DND-41 (cell line): ENCODE measurements around the gene VWA2.

Experiments
- ATAC-seq: fragments of 200-7000 bp; cut with Tn5 transposase; 3 replicates; pipeline ENCODE4 v1.9.1; 2021; ENCODE audit warnings: low read depth; ENCODE audit not compliant: insufficient read depth
- DNase-seq: peaks from one replicate; pipeline ENCODE4 v3.0.0-alpha.2; 2020
- H2AFZ ChIP-seq: 2 replicates; pipeline ENCODE4 v1.6.0; 2012; ENCODE audit warnings: low read depth, low read length
- H3K27ac ChIP-seq: 2 replicates; pipeline ENCODE4 v1.5.1; 2012; ENCODE audit warnings: low read length, inconsistent platforms
- H3K27me3 ChIP-seq: fragments of 200-600 bp; sonication (generic); 2 replicates; pipeline ENCODE4 v1.6.0; 2012; ENCODE audit warnings: low read length, mild to moderate bottlenecking, inconsistent platforms; ENCODE audit not compliant: insufficient read depth, poor library complexity
- H3K36me3 ChIP-seq: 2 replicates; pipeline ENCODE4 v1.5.1; 2012; ENCODE audit warnings: low read length, inconsistent platforms; ENCODE audit not compliant: insufficient read depth
- H3K4me1 ChIP-seq: 2 replicates; pipeline ENCODE4 v1.5.1; 2012; ENCODE audit warnings: mild to moderate bottlenecking, low read length; ENCODE audit not compliant: insufficient read depth
- H3K4me2 ChIP-seq: 2 replicates; pipeline ENCODE4 v1.6.0; 2012; ENCODE audit warnings: mild to moderate bottlenecking, moderate library complexity, low read length, inconsistent platforms; ENCODE audit not compliant: insufficient read depth
- H3K4me3 ChIP-seq, 2 experiments: fragments of 200-600 bp in 1 of 2; shearing (Covaris generic) in 1 of 2; 2 replicates each; pipeline ENCODE4 v1.5.1; 2012 to 2016; ENCODE audit warnings: inconsistent platforms in 2 of 2, low read length in 2 of 2, mild to moderate bottlenecking in 2 of 2, low read depth in 1 of 2, moderate library complexity in 1 of 2
- H3K79me2 ChIP-seq: 2 replicates; pipeline ENCODE4 v1.6.0; 2012; ENCODE audit warnings: low read length, inconsistent platforms; ENCODE audit not compliant: insufficient read depth
- H3K9ac ChIP-seq: 2 replicates; pipeline ENCODE4 v1.6.0; 2012; ENCODE audit warnings: low read depth, mild to moderate bottlenecking, inconsistent platforms, low read length, moderate library complexity
- H3K9me3 ChIP-seq: 2 replicates; pipeline ENCODE4 v1.5.1; 2012; ENCODE audit warnings: low read length, moderate library complexity, mild to moderate bottlenecking, inconsistent platforms; ENCODE audit not compliant: insufficient read depth, severe bottlenecking
- H4K20me1 ChIP-seq: 2 replicates; pipeline ENCODE4 v1.6.0; 2012; ENCODE audit warnings: low read length; ENCODE audit not compliant: insufficient read depth
- CTCF ChIP-seq: IDR thresholded peaks from 2 replicates; pipeline ENCODE4 v1.5.1; 2012; ENCODE audit warnings: borderline replicate concordance, low read length, moderate library complexity, mild to moderate bottlenecking; ENCODE audit not compliant: poor library complexity, severe bottlenecking; ENCODE audit errors: extremely low read depth
- EZH2 ChIP-seq: IDR thresholded peaks from 3 replicates; pipeline ENCODE4 v1.6.1; 2012; ENCODE audit warnings: borderline replicate concordance, low read depth, mild to moderate bottlenecking, moderate library complexity, low read length, inconsistent platforms; ENCODE audit not compliant: severe bottlenecking

Gene VWA2

GRCh38 chr10:114316744-114317143 lies 77.7 kb downstream of the VWA2 start:
- no peak for DNase-seq
- Histone ChIP-seq H4K20me1 (no peaks in the 10 kb centered on the region), H3K9me3 (no peaks in the 10 kb centered on the region), H3K9ac (no peak overlapping the region), H3K36me3 (no peaks in the 10 kb centered on the region), H3K4me2 (no peak overlapping the region), H3K27me3 (peaks cover 4% of the 10 kb centered on the region), H2AFZ (no peak overlapping the region), H3K4me3 (no peak overlapping the region), H3K27ac (no peak overlapping the region), H3K4me1 (no peaks in the 10 kb centered on the region), H3K79me2 (no peaks in the 10 kb centered on the region)
- ATAC-seq = no peak
- TF ChIP-seq CTCF (no peak), EZH2 (no peak)

GRCh38 chr10:114319406-114320248 lies 80.6 kb downstream of the VWA2 start:
- no peaks in the 10 kb centered on the region for H3K36me3 ChIP-seq
- no peak for TF ChIP-seq CTCF
- ATAC-seq = no peak
- H3K4me3 ChIP-seq = no peak overlapping the region
- H3K9ac ChIP-seq = no peak overlapping the region
- no peaks in the 10 kb centered on the region for H3K4me1 ChIP-seq
- H3K27me3 ChIP-seq = peaks cover 5% of the 10 kb centered on the region
- 0 out of 2 replicates have a peak, but pooled peaks cover under 1% of the 10 kb centered on the region for H4K20me1 ChIP-seq
- H3K79me2 ChIP-seq = no peaks in the 10 kb centered on the region
- no peak overlapping the region for H3K27ac ChIP-seq
- no peak overlapping the region for H3K4me2 ChIP-seq
- H3K9me3 ChIP-seq = no peaks in the 10 kb centered on the region
- H2AFZ ChIP-seq = no peak overlapping the region
- DNase-seq = no peak

GRCh38 chr10:114320249-114321116 lies 81.4 kb downstream of the VWA2 start:
- Histone ChIP-seq H3K9me3 (no peaks in the 10 kb centered on the region), H3K9ac (no peak overlapping the region), H3K79me2 (no peaks in the 10 kb centered on the region), H4K20me1 (0 out of 2 replicates have a peak, but pooled peaks cover 2% of the 10 kb centered on the region), H2AFZ (no peak overlapping the region), H3K36me3 (no peaks in the 10 kb centered on the region), H3K27ac (no peak overlapping the region), H3K4me2 (no peak overlapping the region), H3K4me1 (no peaks in the 10 kb centered on the region), H3K4me3 (no peak overlapping the region), H3K27me3 (peaks cover 8% of the 10 kb centered on the region)
- no peak for DNase-seq
- no peak for ATAC-seq
- TF ChIP-seq EZH2 (no peak), CTCF (no peak)
